Epithelial cell of esophagus (primary cell): ENCODE results near the gene DRD2.

Experiments
- DNase-seq: peaks from one replicate; pipeline ENCODE4 v3.0.0; 2010; ENCODE audit warnings: low read depth
- H3K4me3 ChIP-seq: 2 replicates; pipeline ENCODE4 v1.5.1; 2011; ENCODE audit warnings: mild to moderate bottlenecking, low read length, control low read depth
- CTCF ChIP-seq: IDR thresholded peaks from 2 replicates; pipeline ENCODE4 v1.5.1; 2011; ENCODE audit warnings: low read depth, mild to moderate bottlenecking, low read length, control low read depth, inconsistent platforms; ENCODE audit not compliant: insufficient read depth; ENCODE audit errors: missing control alignments

Gene DRD2

GRCh38 chr11:113484223-113484622 lies 9.0 kb upstream of the DRD2 start:
- TF ChIP-seq CTCF, result no peak
- H3K4me3 ChIP-seq, result no peak overlapping the region
- DNase-seq, result no peak

GRCh38 chr11:113481672-113482071 lies 6.5 kb upstream of the DRD2 start:
- H3K4me3 ChIP-seq, result no peak overlapping the region
- TF ChIP-seq CTCF, result no peak
- no peak for DNase-seq

- H3K4me3 ChIP-seq, result no peak overlapping the region
- no peak for DNase-seq
- no peak for TF ChIP-seq CTCF
Measured at GRCh38 chr11:113481226-113481625, 6.0 kb upstream of the DRD2 start.

- DNase-seq, result no peak
- peak; percentile 15 for TF ChIP-seq CTCF
- no peak overlapping the region for H3K4me3 ChIP-seq
Measured at GRCh38 chr11:113477321-113477720, 2.1 kb upstream of the DRD2 start.

GRCh38 chr11:113476553-113476952 lies 1.4 kb upstream of the DRD2 start:
- no peak for DNase-seq
- H3K4me3 ChIP-seq, result no peak overlapping the region
- no peak for TF ChIP-seq CTCF

GRCh38 chr11:113474362-113475159 lies 637 bp downstream of the DRD2 start:
- no peak for TF ChIP-seq CTCF
- DNase-seq, result peak; percentile 87
- no peak overlapping the region for H3K4me3 ChIP-seq

GRCh38 chr11:113473983-113474361 lies 1.2 kb downstream of the DRD2 start:
- TF ChIP-seq CTCF, result no peak
- no peak for DNase-seq
- no peak overlapping the region for H3K4me3 ChIP-seq
